Fibroblast of skin of left biceps (primary cell): ENCODE results near the gene NCL.

Source experiments
- DNase-seq, 2 experiments: peaks; one replicate each; pipeline ENCODE4 v3.0.0-alpha.2; 2013; ENCODE audit warnings: low read depth in 2 of 2

The NCL gene

GRCh38 chr2:231463698-231464575, at the start of gene NCL:
Gene NCL (minus strand): TSS chr2:231464484. CDS start chr2:231464353, 131 bp downstream.
- peak; percentile 95 to 96 for DNase-seq

GRCh38 chr2:231513746-231514224, 49.5 kb upstream of the NCL start:
- DNase-seq: no peak

GRCh38 chr2:231512222-231512621, 47.9 kb upstream of the NCL start:
- DNase-seq: no peak

- no peak for DNase-seq
Observed at GRCh38 chr2:231503766-231504165, 39.5 kb upstream of the NCL start.

GRCh38 chr2:231502596-231502995, 38.3 kb upstream of the NCL start:
- no peak for DNase-seq

- no peak for DNase-seq
Observed at GRCh38 chr2:231497651-231498050, 33.4 kb upstream of the NCL start.

- DNase-seq: no peak
Observed at GRCh38 chr2:231494669-231495068, 30.4 kb upstream of the NCL start.

- DNase-seq: no peak
Observed at GRCh38 chr2:231490801-231491200, 26.5 kb upstream of the NCL start.

GRCh38 chr2:231489990-231490389, 25.7 kb upstream of the NCL start:
- no peak for DNase-seq

GRCh38 chr2:231488331-231488730, 24.0 kb upstream of the NCL start:
- DNase-seq: no peak

- no peak for DNase-seq
Observed at GRCh38 chr2:231486851-231487596, 22.7 kb upstream of the NCL start.

GRCh38 chr2:231483398-231484329, 19.4 kb upstream of the NCL start:
- no peak for DNase-seq

- peak in 1 of 2 experiments; percentile 21 for DNase-seq
Observed at GRCh38 chr2:231482806-231483391, 18.6 kb upstream of the NCL start.

GRCh38 chr2:231480781-231481180, 16.5 kb upstream of the NCL start:
- no peak for DNase-seq

- DNase-seq: no peak
Observed at GRCh38 chr2:231479455-231479854, 15.2 kb upstream of the NCL start.

- no peak for DNase-seq
Observed at GRCh38 chr2:231476920-231477319, 12.6 kb upstream of the NCL start.

- no peak for DNase-seq
Observed at GRCh38 chr2:231475965-231476364, 11.7 kb upstream of the NCL start.

GRCh38 chr2:231472816-231473215, 8.5 kb upstream of the NCL start:
- no peak for DNase-seq

- no peak for DNase-seq
Observed at GRCh38 chr2:231470246-231470900, 6.1 kb upstream of the NCL start.

GRCh38 chr2:231469583-231469950, 5.3 kb upstream of the NCL start:
- no peak for DNase-seq
